ENCODE measurements around the gene DUS1L.

- no peak for TF ChIP-seq CTCF (conservative IDR thresholded peaks at IDR 0.05)
- no peak for TF ChIP-seq ZFX (IDR thresholded peaks at IDR 0.05)
These were observed 7.8 kb upstream of the DUS1L start for GRCh38 chr17:82073446-82073845.
